ENCODE measurements around the gene BTBD19.
A peak's percentile ranks its signal among the peaks of the same experiment; 100 is the strongest.
"Not testable (repeated sequence)": the region's sequence is repeated elsewhere in the genome, so short reads cannot be mapped to it uniquely, and the experiment has no call there.

BTBD19 gene

DNA sequence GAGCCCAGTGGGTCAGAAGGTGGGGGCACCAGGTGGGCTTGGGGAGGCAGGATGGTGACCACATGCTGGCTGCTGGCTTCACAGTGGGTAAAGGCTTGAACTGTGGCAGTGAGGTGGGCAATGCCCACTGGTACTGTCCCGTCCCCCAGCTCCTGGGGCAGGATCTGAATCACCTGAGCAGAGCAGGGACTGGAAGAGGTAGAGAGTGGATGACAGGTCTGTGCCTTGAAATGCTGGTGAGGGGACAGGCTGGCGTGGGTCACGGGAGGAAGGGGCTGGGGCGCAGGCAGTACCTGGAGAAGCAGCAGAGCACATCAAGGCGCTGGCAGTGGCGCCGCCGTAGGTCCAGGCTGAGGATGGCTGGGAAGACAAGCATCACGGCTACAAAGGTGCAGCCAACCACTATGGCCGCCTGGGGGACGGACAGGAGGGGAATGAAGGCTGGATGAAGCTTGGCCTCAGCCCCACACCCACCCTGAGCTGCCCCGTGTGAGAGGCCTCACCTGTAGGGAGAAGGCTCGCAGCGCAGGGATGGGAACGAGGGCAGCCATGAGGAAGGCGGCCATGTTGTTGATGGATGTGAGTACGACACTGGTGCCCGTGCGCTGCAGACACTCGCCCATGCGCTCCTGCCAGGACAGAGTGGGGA lies 19.8 kb downstream of the BTBD19 start:
- DNase-seq (ENCODE audit: low read depth), result no peak

DNA sequence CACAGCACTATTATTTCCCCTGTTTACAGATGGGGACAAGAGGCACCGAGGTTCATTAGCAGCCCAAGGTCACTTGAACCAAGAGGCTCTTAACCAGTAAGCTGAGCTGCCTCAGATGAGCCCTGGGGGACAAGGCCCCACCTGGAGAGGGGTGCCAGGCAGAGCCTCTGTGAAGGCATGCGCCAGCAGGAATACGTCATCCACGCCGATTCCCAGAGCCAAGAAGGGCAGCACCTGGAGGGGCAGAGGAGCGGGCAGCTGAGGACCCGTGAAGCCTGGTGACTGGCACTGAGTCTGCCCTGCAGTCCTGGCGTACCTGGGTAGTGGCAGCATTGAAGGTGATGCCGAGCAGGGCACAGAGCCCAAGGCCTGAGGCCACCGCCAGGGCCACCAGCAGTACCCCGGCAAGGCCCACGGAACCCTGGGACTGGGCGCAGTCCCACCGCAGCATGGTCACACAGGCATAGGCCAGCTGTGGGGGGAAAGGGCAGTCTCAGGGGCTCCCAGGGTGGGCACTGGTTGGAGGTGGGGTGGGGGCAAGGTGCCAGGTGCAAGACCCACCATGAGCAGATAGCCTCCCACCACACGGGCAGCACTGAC lies 20.6 kb downstream of the BTBD19 start:
- no peak for DNase-seq (ENCODE audit: low read depth)

DNA sequence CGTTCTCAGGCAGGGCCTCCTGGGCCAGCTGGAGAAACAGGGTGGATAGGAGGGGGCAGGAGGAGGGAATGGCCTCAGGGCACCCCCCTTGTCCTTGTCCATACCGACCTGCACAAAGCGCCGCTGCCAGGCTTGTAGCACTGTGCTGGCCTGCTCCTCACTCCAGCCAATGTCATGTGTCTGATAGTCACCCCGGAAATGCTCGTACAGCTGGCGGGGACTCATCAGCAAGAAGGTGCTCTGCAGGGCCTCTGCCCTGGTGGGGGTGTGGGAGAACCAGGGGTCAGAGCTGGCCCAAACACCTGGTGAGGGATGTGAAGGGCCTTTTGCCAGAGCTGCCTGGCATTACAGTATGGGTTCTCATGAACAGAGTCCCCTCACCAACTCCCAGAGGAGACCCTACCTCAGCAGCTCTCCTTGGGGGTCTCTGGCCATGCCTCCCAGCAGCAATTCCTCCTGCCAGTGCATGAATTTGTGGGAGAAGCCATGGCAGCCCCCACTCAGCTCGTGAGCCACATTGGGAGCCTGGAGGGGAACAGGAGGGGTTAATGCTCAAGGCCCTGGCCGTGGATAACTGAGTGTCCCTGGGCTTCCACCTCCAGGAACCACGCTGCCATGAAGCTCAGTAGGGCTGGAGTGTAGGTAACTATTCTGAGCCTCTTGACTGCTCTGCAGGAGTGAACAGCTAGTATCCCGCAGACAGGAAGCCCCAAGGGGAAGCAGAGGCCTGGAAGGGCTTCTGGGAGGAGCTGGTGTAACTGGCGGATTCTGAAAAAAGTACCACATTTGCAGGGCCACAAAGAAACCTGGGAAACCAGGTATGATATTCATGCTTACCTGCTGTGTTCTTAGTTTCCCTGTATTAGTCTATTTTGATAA lies 21.4 kb downstream of the BTBD19 start:
- DNase-seq (ENCODE audit: low read depth), result no peak

DNA sequence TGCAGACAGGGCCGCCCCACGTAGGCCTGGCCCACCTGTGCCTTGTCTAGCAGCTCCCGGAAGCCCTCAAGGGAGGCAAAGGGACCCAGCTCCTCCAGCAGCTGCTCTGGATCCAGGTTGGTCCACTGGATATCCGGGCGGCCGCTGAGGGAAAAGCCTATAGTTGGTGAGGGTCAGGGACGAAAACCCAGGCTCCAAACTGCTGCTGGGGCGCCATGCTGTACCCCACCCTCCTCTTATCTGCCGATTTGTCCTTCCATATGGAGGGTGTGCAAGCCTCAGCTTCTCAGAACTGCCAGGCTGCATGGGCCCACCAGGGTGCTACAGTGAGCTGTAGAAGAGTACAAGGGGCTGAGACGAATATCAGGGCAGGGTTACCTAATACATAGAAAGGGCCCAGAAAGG lies 22.6 kb downstream of the BTBD19 start:
- DNase-seq (ENCODE audit: low read depth), result no peak

DNA sequence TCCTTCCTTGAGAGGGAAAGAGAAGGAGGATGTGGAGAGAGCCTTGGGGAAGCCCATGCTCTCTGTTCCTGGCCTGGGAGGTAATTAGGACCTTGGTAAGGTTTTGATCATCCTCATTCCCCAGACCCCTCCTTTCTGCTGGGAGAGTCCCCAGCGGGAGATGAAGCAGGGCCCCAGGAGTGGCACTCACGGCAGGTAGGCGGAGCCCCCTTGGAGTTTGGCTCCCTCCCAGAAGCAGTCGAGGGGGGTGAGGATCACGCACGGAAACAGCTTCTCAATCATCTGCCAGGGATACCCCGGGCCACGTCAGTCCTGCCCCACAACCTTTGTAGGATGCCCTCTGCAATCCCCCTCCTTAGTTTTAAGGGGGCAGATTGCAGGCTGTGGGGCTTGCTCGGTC lies 23.2 kb downstream of the BTBD19 start:
- no peak for DNase-seq (ENCODE audit: low read depth)

DNA sequence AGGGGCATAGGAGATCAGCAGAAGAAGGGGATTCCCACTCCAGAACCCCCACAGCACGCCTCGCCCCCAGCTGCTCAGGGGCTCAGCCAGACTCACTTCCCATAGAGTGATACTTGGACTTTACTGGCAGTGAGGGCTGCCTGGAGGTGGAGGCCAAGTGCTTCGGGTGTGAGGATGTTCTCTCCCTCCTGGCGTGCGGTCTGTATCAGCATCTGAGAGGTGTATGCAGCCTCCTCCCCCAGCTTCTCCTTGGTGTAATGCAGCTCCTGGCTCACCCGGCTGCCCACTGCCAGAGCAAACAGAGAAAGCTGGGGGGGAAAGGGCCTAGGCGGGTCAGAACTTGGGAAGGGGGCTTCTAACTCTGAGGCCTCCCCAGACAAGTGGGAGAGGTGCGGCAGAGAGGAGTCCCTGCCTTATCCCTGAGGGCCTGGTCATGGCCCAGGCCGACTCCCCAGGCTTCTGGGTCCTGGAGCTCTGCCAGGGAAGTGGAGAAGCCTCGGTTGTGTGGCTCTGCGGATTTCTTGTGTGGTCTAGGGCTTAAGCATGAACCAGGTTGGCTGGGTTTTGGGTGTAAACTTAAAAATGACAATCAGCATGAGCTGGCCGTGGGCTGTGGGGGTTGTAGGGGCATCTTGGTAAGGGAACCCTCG lies 23.9 kb downstream of the BTBD19 start:
- no peak for DNase-seq (ENCODE audit: low read depth)

DNA sequence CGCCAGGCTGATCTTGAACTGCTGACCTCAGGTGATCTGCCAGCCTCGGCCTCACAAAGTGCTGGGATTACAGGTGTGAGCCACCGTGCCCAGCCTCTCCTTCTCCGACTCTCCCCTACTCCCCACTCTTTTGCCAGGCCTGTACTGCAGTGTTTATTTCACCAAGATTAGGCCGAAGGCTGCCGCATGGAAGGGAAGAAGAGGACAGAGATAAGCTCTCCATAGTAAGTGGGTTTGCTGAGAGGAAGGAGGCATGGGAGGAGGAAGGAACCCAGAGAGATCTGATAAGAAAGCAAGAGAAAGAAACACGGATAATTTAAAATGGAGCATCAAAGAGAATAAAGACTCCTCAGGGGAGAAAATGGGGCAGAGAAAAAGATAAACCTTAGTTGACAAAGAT lies 26.0 kb downstream of the BTBD19 start:
- DNase-seq (ENCODE audit: low read depth), result no peak

DNA sequence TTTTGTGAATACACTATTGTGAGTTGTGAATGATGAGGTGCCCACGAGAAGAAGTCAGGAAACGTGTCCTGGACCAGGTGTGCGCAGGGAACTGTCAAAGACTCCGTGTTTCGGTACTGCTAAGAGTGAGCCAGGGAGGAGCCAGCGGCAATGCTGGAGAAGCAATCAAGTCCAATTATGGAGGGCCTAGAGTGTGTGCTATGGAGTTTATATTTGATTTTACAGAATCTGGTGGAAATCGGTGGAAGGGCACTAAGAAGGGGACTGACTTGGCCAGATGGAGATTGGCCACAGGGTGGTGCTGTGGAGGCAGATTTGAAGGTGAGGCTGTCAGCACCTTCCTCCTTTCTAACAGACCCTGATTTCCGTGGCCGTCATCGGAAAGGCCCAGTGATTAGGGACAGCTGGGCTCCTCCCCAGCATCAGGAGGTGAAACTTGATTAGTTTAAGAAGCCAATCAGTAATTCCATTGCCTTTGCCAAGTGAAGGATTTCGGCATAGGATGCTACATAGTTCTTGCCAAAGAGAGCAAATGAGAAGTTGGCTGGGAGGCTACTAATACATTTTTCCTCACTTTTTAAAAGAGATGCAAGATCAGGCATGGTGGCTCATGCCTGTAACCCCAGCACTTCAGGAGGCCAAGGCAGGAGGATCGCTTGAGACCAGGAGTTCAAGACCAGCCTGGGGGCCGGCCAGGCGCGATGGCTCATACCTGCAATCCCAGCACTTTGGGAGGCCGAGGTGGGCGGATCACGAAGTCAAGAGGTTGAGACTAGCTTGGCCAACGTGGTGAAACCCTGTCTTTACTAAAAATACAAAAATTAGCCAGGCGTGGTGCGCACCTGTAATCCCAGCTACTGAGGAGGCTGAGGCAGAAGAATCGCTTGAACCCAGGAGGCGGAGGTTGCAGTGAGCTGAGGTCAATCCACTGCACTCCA lies 27.7 kb downstream of the BTBD19 start:
- peak; percentile 77 for DNase-seq (ENCODE audit: low read depth)

DNA sequence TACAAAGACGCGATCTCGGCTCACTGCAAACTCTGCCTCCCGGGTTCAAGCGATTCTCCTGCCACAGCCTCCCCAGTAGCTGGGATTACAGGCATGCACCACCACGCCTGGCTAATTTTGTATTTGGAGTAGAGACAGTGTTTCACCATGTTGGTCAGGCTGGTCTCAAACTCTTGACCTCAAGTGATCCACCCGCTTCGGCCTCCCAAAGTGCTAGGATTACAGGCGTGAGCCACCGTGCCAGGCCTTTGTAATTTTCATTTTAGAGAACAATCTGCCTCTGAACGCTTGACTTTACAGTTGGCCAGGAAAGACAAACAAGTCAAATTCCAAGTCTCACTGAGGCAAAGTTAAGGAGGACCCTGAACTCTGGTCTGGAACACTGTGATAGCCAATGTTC lies 30.0 kb downstream of the BTBD19 start:
- DNase-seq (ENCODE audit: low read depth), result not testable (repeated sequence)

DNA sequence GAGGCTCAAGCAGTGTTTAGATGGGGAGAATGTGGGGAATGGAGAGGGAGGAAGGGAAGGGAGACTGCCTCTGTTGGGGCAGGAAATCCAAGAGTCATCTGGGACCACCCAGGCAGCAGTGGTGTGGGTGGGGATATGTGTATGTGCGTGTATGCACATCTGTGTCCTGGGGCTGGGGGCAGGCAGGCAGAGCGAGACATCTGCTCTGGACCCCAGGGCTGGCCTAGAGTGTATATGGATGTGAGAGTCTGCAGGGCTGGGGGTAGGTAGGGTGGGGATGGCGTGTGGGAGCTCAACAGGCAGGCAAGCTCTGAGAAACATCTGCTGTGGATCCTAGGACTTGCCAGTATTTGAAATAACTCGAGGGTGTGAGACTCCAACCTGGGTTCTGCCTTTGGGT lies 31.3 kb downstream of the BTBD19 start:
- DNase-seq (ENCODE audit: low read depth), result no peak

DNA sequence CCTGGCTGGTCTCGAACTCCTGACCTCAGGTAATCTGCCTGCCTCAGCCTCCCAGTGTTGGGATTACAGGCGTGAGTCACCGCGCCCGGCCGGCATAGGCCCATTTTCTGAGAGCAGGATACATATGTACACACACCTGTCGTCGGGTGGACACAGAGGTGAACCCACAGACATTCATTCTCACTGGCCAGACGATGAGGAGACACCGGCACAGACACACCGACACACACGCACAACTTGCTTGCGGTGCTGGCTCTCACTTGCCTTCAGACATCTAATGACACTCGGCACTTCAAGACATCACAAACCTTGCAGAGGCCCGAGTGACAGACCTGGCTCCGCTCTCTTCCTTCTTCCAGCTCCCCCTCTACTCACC lies 34.2 kb downstream of the BTBD19 start:
- no peak for DNase-seq (ENCODE audit: low read depth)

DNA sequence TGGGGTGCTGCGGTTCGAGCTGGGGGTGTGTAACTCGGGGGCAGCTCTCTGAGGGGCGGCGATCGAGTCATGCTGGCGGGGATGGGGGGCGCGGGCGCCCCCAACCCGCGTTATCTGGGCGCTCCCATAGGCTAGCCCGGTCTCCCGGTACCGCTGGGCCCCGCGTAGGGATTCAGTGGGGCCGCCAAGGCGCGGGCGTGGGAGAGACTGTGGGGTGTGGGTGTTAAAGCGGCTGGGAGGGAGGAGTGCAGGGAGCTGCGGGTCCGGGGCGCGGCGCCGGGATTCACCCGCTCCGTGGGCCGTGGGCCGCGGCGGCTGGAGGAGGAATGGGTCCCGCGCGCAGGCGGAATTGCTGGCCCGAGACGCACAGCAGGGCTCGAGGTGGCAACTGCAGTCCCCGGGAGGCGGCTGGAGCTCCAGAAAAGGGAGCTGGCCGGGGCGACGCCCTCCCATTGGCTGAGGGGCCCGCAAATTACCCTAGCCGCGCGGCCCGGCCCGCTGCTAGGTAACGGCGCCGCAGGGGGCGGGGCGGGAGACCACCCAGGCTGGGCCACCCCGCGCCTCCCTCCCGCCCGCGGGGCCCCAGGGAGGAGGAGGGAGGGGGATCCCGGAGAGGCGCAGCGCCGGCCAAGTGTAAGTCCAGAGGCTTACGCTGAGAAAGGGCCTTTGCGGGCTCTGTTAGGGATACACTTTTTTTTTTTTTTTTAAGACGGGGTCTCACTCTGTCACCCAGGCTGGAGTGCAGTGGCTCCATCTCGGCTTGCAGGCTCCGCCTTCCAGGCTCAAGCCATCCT lies 34.7 kb downstream of the BTBD19 start, which contains the start of gene PTCH2:
Gene PTCH2, minus strand, starts transcription at position 392 of the 794 bp plus-strand sequence. Its CDS starts 321 bp downstream, at position 71.
- DNase-seq (ENCODE audit: low read depth), result no peak

DNA sequence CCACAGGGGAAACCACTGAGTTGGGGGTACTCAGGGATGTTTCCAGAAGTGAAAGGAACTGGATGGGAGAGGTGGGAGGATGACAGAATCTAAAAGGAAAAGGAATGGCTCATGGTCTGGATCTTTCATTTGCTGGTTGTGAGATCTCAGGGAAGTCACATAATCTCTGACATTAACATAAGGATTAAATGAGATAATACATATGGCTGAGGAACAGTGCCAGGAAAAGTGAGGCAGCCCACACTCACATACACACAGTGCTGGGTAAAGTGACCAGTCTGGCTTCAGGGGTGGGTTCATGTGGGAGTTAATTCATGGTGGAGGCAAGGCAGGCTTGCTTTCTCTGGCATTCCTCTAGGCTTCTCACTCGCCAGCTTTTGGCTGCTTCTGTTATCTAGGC lies 38.7 kb downstream of the BTBD19 start:
- DNase-seq (ENCODE audit: low read depth), result no peak

DNA sequence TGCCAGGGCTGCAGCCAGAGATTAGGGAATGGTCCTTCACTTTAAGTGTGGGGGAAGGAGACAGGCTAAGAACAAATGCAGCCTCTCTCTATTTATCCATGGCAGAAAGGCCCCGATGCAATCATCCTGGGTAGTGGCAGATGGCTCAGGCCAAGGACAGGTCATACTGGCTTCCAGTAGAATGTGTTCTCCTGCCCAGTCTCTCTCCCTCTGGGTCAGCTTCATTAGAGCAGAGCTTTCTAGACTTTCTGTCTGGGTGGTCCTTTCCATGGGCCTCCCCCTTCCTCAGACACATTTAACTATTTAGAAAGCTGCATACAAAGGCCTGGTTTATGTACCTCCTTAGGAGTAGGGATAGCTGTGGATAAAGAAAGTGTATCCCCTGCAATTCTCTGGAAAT lies 39.5 kb downstream of the BTBD19 start:
- DNase-seq (ENCODE audit: low read depth), result no peak

DNA sequence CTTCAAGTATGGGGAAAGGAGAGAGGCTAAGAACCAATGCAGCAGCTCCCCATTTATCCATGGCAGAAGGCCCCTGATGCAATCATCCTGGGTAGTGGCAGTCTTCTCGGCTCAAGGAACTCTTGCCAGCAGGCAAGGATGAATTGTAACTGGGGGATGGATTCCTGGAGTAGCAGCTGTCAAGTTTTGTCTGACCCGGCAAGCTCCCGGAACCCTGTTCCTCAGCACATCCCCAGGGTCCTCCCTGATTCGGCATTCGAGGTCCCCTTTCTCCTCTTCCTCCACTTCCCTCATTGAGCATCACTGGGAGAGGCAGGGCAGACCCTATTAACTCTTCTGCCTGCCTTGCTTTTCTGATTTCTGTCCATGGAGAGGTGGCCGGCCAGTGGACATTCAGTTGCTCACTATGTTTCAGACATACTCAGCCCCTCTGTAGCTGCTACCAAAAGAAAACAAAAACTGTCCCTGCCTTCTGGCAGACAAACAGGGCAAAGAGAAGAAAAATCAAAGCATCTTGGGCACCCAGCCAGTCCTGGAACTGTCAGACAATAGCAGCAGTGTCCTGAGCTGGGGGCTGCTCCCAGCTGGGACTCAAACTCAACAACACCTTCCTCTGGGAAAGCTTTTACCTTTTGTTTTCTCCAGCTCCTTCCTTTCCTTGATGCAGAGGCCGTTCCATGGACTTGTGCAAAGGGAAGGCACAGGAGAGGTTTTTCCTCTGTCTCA lies 40.3 kb downstream of the BTBD19 start:
- no peak for DNase-seq (ENCODE audit: low read depth)

DNA sequence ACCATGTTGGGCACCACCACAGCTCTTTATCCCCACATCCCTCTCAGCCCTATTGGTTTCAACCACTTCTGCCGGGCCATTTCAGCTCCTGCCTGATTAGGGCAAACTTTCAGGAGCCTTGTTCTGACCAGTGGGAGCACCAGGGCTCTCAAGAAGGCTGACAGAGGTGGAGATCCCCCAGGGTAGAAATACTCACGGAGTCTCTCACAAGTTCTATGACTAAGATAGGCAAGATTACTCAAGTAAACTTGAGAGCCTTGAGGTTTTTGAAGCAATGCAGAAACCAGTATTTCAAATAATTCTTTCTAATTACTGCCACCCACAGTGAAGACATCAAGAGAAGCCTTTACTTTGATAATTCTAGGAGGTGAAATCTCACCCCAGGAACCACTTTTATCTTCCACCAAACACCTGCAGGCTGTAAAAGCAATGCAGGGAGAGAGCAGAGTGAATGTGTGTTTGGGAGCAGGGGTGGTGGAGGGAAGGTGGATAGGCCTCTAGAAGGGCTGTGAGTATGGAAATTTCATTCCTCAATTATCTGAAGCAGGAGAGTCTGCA lies 41.3 kb downstream of the BTBD19 start:
- no peak for DNase-seq (ENCODE audit: low read depth)

DNA sequence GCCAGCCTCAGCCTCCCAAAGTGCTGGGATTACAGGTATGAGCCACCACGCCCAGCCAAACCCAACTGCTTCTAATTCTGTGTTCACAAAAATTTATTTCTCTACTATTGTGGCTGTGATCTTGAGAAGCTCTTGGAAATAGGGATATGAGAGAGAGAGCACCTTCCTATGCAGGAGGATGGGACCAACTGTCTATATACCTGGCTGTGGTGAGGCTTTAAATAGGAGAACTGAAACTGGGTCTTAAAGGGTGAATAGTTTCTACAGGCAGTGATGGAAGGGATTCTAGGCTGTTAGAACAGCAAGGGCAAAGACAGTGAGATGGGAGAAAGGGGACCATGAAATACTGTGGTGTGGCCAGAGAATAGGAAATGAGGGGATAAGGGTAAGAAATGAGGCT lies 43.0 kb downstream of the BTBD19 start:
- no peak for DNase-seq (ENCODE audit: low read depth)

DNA sequence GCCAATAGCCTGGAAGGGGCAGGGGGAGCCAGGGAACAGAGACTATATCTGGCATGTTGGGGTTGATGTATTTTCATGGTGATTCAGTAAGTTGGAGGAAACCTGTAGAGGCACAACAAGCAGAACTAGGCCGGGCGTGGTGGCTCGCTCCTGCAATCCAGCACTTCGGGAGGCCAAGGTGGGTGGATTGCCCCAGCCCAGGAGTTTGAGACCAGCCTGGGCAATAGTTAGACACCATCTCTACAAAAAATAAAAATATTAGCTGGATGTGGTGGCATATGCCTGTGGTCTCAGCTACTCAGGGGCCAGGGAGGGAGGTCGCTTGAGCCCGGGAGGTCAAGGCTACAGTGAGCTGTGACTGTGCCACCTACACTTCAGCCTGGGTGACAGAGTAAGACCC lies 44.9 kb downstream of the BTBD19 start:
- DNase-seq (ENCODE audit: low read depth), result no peak

DNA sequence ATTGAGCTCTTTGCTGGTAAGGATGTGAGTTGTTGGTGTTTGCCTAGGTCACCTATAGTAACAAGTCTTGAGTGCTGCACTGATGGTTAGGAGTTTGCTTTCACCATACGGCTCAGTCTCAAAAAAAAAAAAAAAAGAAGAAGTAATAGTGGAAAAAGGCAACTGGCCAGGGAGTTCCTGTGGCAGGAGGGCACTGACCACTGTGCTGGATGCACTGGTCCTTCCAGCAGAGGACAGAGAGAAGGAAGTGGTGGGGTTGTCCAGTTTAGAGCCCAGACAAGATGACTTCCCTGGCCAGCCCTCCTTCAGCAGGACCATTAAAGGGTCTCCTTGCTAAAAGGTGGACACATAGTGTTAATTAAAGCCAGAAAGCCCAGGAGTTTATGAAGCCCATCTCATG lies 46.6 kb downstream of the BTBD19 start:
- DNase-seq (ENCODE audit: low read depth), result no peak

DNA sequence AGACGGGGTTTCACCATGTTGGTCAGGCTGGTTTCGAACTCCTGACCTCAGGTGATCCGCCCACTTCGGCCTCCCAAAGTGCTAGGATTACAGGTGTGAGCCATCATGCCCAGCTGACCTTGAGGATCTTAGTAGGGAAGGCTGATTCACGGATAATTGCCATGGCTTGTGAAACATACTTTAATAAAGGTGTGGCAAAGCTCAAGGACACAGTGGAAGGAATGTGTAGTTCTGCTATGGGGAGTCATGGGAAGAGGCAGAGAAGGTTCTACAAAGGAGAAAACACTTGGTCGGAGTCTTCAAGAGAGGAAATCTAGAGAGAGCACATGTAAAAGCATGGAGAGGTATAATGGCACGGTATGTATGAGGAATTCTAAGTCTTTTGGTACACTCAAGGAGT lies 47.4 kb downstream of the BTBD19 start:
- DNase-seq (ENCODE audit: low read depth), result no peak
